ENCODE measurements around the gene JARID2.
"Not testable (repeated sequence)": the region's sequence is repeated elsewhere in the genome, so short reads cannot be mapped to it uniquely, and the experiment has no call there.

Gene JARID2

GRCh38 chr6:15290067-15290680, 44.3 kb downstream of the JARID2 start:
- no peak for DNase-seq (ENCODE audit: low read depth)

DNA sequence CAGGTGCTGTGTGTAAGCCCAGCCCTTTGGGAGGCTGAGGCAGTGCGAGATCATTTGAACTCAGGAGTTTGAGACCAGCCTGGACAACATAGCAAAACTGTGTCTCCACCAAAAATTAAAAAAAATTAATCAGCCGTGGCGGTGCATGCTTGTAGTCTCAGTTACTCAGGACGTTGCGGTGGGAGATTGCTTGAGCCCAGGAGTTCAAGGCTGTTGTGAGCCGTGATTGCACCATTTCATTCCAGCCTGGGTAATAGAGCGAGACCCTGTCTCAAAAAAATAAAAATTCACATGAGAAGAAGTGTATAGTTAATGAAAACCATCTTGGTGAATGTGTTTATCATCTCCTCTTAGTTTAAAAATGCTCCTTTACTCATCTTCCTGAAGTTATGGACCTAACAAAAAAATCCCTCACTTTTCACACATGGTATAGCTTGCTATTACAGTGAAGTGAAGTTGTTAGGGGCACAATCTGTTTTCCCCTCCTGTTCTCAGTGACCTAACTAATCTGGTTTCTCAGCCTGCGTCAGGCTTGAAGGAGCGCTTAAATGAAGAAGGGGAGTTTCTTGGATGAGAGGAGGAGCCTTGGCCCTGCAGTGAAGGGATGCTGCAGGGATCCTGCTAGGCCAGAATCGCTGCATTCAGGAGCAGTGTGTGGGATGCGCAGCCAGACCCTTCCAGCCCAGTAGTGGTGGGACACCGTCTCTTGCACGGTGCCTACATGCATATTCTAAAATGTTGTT, 45.3 kb downstream of the JARID2 start:
- no peak for DNase-seq (ENCODE audit: low read depth)

DNA sequence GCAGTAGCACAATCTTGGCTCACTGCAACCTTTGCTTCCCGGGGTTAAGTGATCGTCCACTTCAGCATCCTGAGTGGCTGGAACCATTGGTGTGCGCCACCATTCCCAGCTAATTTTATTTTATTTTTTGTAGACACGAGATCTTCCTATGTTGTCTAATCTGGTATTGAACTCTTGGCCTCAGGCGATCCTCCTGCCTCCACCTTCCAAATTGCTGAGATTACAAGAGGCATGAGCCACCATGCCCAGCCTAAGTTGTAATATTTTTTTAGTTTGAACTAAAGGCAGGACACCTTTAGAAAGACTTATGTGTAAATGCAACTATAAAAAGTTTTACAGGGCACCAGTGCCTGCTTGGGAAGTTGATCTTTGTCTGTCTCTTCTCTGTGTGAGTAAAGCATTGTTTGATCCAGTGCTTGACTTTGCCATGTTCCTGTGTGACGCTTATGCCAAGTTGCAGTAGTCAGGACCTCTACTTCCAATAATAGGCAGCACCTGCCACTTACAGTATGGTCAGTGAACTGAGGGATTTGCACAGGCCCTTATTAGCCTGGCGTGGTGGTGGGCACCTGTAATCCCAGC, 46.9 kb downstream of the JARID2 start:
- DNase-seq (ENCODE audit: low read depth): no peak

DNA sequence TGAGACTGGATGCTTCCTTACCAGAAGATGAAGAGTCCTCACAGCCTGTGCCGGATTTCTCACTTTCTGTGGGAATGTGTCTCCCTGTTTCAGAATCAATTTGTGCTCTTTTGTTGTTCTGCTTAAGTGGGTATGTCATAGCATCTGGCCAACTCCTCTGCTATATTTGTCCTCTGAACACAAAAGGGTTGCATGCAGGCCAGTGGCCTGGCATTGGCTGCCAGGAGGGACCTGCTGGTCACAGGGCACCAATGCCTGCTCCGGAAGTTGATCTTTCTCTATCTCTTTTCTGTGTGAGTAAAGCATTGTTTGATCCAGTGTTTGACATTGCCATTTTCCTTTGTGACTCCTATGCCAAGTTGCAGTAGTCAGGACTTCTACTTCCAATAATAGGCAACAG, 47.8 kb downstream of the JARID2 start:
- no peak for DNase-seq (ENCODE audit: low read depth)

GRCh38 chr6:15294504-15294903, 48.6 kb downstream of the JARID2 start:
- DNase-seq (ENCODE audit: low read depth): no peak

GRCh38 chr6:15296249-15296648, 50.4 kb downstream of the JARID2 start:
- DNase-seq (ENCODE audit: low read depth): no peak

- no peak for DNase-seq (ENCODE audit: low read depth)
These were observed 50.9 kb downstream of the JARID2 start for GRCh38 chr6:15296735-15297134.

GRCh38 chr6:15297167-15297566, 51.3 kb downstream of the JARID2 start:
- not testable (repeated sequence) for DNase-seq (ENCODE audit: low read depth)

- DNase-seq (ENCODE audit: low read depth): no peak
These were observed 52.2 kb downstream of the JARID2 start for GRCh38 chr6:15297895-15298590.

- no peak for DNase-seq (ENCODE audit: low read depth)
These were observed 53.7 kb downstream of the JARID2 start for GRCh38 chr6:15299430-15300131.

DNA sequence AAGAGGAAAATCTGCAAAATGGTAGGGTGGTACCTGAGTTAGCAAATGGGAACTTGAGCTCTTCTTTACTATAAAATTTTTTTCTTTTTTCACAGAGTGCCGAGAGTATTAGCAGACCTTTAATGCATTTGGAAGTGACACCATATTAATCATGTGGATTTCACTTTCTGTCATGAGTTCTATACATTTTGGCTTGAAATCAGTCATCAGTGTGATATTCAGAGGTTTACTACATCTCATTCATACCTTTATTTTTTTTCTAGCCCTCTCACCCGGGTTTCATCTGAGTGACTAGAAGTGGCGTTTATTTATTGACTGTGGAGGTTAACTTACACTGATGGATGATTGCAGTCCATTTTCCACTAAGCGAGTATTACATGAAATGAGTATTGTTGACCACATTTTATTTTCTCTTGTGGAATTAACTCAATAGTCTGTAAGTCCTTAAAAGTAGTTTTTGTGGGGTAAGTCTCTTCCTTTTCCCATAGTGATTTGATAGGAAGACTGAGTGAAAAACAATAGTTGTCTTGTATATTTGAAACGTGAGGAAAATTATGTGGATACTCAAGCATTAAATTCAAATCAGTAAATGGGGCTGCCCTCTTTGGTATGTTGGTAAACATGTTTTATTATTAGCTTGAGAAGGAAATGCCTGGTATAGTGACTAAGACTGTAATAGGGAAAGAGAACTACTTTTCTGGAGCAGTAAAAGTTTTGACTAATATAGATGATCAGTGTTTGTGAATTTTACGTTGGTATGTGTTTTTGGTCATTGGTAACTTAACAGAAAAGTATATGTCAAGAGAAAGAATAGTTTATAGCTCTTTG, 55.5 kb downstream of the JARID2 start:
- DNase-seq (ENCODE audit: low read depth): no peak

- DNase-seq (ENCODE audit: low read depth): no peak
These were observed 57.5 kb downstream of the JARID2 start for GRCh38 chr6:15303162-15303919.

DNA sequence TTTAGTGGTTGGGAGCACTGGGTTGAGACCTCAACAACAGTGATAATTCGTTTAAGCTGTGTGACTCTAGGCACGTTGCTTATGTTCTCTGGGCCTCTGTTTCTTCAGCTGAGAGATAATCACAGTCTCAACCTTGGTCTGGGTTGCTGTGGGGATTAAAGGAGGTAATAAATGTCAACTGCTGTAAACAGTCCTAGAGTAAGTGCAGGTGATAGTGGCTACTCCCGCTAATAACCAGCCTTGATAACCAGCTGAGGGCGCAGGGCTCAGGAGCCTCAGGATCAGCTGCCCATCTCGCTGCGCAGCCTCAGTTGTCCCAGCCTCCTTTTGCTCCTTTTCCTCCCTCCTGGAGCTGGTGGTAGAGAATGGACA, 58.0 kb downstream of the JARID2 start:
- no peak for DNase-seq (ENCODE audit: low read depth)

DNA sequence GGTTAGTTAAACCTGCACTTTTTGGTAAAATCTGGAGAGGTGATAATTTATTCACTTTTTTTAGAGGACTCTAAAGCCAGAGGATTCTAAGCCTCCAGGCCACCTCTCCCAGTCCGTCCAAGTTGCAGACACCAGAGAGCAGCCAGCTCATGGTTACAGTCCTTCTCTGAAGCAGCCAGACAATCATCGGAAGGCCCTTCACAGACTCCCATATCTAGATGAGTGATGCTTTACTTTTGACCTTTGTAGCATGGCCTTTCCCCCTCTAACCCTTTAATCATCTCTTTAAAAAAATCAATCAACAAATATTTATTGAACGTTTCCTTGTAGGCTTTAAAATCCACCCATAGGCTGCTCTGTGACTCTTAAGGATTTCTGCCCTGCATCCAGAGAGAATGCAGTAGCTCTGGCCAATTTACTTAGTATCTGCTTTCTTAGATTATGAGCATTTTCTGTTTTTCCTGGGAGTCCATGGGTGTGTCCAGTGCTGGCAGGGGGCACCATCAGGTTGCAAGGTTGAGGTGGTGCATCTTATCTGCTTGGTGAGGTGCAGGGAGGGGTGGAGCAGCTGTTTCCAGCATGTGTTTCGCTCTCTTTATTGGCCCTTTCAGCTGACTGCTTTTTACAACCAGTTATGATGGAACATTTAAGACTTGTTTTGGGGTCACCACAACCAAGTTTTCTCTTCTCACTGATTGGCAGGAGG, 58.6 kb downstream of the JARID2 start:
- DNase-seq (ENCODE audit: low read depth): no peak

DNA sequence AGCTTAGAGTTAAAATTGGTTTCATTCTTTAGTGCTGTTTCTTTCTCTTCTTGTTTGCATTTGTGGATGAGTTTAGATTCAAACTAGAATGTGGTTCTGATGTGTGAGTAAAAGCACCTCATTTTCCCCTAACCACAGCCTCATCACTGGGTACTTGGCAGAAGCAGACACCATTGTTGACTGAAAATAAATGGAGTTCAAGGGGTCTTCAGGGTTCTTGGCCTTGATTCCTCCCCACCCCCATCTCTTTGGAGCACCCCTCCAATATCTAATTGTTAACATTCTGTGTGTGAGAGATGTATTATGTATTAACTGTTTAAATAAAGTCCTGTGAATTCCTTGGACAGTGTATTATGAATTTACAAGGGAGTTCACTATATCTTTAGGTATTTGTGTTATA, 59.6 kb downstream of the JARID2 start:
- no peak for DNase-seq (ENCODE audit: low read depth)

DNA sequence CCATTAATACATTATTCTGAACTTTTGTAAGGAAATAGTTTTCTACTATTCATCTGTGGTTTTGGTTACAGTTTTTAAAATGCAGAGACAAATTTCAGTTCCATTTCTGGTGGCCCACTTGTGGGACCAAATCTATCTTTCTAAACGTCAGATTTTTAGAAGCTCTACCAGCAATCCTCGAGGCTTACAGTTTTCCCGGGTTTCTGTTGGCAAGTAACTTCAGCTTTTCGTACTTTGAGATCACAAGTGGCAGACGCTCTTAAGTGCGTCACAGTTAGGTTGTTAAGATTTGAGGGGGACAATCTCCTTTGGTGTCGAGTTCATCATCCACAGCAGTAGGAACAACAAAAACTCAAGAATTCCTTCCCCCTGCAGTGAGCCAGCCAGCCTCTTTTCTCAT, 60.0 kb downstream of the JARID2 start:
- no peak for DNase-seq (ENCODE audit: low read depth)

DNA sequence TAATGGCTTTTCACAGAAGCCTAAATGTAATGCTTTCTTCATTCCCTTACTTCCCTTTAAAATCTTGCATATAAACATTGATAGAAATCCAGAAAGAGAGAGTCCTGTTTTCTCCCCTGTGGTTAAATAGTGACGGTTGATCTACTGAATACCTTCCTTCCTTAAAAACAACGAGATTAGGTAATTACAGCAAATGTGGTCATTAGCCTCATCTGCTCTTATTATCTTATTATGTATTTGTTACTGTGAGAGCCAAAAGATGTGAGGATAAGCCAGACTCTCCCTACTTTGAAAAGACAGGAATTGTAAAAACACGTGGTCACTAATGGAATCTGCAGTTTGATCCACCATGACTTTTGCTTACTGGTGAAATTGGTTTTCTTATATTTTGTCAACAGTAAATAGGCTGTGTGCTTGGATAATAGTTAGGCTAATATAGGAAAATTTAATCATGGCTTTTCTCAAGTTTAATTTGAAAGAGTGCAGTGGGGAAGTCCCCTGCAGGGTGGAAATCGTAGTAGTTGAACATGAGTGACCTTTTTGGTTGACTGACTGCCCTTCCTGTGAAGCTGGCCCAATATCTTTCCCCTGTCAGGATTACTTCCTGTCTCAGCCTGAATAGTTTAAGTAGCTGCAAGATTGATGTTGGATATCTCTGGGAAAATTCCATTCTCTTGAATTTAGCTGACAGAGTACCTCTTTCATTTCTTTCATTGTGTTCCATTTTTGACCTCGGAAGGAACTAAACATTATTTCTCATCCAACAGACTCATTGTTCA, 62.8 kb downstream of the JARID2 start:
- no peak for DNase-seq (ENCODE audit: low read depth)

- no peak for DNase-seq (ENCODE audit: low read depth)
These were observed 63.9 kb downstream of the JARID2 start for GRCh38 chr6:15309611-15310283.

GRCh38 chr6:15310680-15311079, 64.8 kb downstream of the JARID2 start:
- DNase-seq (ENCODE audit: low read depth): peak; percentile 65
